SU-DHL-6 (cell line): ENCODE results near the gene LIX1L.

Source experiments
- H2AFZ ChIP-seq: fragments of 200-600 bp; sonication (generic); 2 replicates; pipeline ENCODE4 v1.6.1; 2014; ENCODE audit warnings: low read depth, mild to moderate bottlenecking, moderate library complexity, mixed read lengths, antibody characterized with exemption, low read length; ENCODE audit not compliant: severe bottlenecking
- H3F3A ChIP-seq: fragments of 200-600 bp; shearing (Covaris generic); 2 replicates; pipeline ENCODE4 v1.6.0; 2016; ENCODE audit warnings: antibody characterized with exemption, mild to moderate bottlenecking; ENCODE audit not compliant: insufficient read depth
- H3K27ac ChIP-seq: fragments of 200-600 bp; sonication (generic); 2 replicates; pipeline ENCODE4 v1.5.1; 2016; ENCODE audit warnings: low read depth, mild to moderate bottlenecking, low read length, moderate library complexity, mixed read lengths
- H3K27me3 ChIP-seq: fragments of 200-600 bp; sonication (generic), shearing (Covaris generic); 2 replicates; pipeline ENCODE4 v1.6.0; 2014; ENCODE audit warnings: mild to moderate bottlenecking, low read length
- H3K36me3 ChIP-seq: fragments of 200-600 bp; sonication (generic); 2 replicates; pipeline ENCODE4 v1.6.1; 2014; ENCODE audit warnings: mild to moderate bottlenecking, low read length, mixed read lengths
- H3K4me2 ChIP-seq: fragments of 300-600, 200-600 bp; shearing (Covaris generic), sonication (generic); 2 replicates; pipeline ENCODE4 v1.6.0; 2014; ENCODE audit warnings: low read length, low read depth, mild to moderate bottlenecking; ENCODE audit not compliant: poor library complexity, severe bottlenecking
- H3K4me3 ChIP-seq: fragments of 200-600 bp; sonication (generic); 2 replicates; pipeline ENCODE4 v1.5.1; 2014; ENCODE audit warnings: antibody characterized with exemption, low read length, mild to moderate bottlenecking, mixed read lengths; ENCODE audit not compliant: insufficient read depth, poor library complexity, severe bottlenecking
- H3K79me2 ChIP-seq: fragments of 200-600 bp; sonication (generic); 2 replicates; pipeline ENCODE4 v1.6.1; 2014; ENCODE audit warnings: mild to moderate bottlenecking, low read length, moderate library complexity; ENCODE audit not compliant: insufficient read depth
- H3K9ac ChIP-seq: fragments of 200-600 bp; sonication (generic); 2 replicates; pipeline ENCODE4 v1.7.0; 2014; ENCODE audit warnings: mild to moderate bottlenecking, low read length
- H3K9me2 ChIP-seq: fragments of 200-600 bp; sonication (generic); replicated peaks from 2 replicates; pipeline ENCODE4 v1.6.1; 2014; ENCODE audit warnings: low read length; ENCODE audit not compliant: insufficient read depth
- H3K9me3 ChIP-seq: fragments of 200-600 bp; sonication (generic); 2 replicates; pipeline ENCODE4 v1.6.1; 2014; ENCODE audit warnings: low read length, mixed read lengths; ENCODE audit not compliant: insufficient read depth
- H4K20me1 ChIP-seq: fragments of 200-600 bp; sonication (generic); 2 replicates; pipeline ENCODE4 v1.6.1; 2014; ENCODE audit warnings: low read depth, mild to moderate bottlenecking, antibody characterized with exemption, low read length, moderate library complexity, mixed read lengths
- EZH2phosphoT487 ChIP-seq: fragments of 200-600 bp; sonication (generic), shearing (Covaris generic); conservative IDR thresholded peaks from 2 replicates; pipeline ENCODE4 v1.6.1; 2018; ENCODE audit warnings: mild to moderate bottlenecking, antibody characterized with exemption, low read length, moderate library complexity, mixed read lengths
- TF ChIP-seq, protein P1 (sequence below): fragments of 200-600 bp; sonication (generic); IDR thresholded peaks from one replicate; pipeline ENCODE4 v1.5.1; 2017; ENCODE audit warnings: antibody characterized with exemption, mild to moderate bottlenecking, low read length, moderate library complexity; ENCODE audit not compliant: insufficient read depth, poor library complexity, severe bottlenecking

Gene LIX1L

DNA sequence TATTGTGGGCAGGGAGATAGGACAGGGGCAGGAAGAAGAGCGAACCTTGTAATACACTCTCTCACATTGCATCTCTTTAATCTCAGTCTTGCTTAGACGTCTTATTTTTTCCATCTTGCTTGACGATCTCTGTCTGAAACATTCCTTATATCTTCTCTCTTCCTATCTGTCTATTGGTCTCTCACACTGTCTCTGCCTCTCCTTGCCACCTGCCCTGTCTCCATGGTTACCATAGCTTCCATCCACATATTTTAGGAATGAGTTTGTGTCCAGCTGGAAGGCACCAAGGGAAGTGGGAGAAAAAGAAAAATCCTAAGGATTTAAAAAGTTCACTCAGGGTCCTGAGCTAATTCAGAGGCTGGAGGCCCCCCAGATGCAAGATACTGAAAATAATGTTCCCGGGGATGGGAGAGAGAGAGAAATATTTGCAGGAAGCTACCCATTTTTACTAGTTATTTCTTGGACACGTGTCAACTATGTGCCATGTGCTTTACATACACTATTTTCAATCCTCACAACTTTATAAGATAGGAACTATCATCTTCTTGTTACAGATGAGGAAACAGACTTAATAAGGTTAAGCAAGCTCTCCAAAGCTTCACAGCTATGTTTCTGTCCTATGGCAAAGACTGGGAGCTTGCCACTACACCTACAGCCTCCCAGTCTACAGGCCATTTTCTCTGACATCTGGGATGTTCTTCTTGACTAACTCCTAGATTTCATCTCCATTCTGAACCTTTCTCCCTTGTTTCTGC lies 5.6 kb upstream of the LIX1L start:
- Histone ChIP-seq H3K4me3 (peak overlapping the region; percentile 71), H3K36me3 (no peaks in the 10 kb centered on the region), H3K4me2 (peak overlapping the region; percentile 76), H3K9me3 (no peaks in the 10 kb centered on the region), H3K27ac (no peak overlapping the region), H3K27me3 (no peaks in the 10 kb centered on the region), H4K20me1 (no peaks in the 10 kb centered on the region), H3K9me2 (no peaks in the 10 kb centered on the region), H3K79me2 (no peaks in the 10 kb centered on the region), H3F3A (peaks cover 25% of the 10 kb centered on the region; the same call in 1 of the 2 replicates), H3K9ac (peak overlapping the region; percentile 65), H2AFZ (no peak overlapping the region)
- TF ChIP-seq, protein P1, sequence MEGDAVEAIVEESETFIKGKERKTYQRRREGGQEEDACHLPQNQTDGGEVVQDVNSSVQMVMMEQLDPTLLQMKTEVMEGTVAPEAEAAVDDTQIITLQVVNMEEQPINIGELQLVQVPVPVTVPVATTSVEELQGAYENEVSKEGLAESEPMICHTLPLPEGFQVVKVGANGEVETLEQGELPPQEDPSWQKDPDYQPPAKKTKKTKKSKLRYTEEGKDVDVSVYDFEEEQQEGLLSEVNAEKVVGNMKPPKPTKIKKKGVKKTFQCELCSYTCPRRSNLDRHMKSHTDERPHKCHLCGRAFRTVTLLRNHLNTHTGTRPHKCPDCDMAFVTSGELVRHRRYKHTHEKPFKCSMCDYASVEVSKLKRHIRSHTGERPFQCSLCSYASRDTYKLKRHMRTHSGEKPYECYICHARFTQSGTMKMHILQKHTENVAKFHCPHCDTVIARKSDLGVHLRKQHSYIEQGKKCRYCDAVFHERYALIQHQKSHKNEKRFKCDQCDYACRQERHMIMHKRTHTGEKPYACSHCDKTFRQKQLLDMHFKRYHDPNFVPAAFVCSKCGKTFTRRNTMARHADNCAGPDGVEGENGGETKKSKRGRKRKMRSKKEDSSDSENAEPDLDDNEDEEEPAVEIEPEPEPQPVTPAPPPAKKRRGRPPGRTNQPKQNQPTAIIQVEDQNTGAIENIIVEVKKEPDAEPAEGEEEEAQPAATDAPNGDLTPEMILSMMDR = no peak
- TF ChIP-seq EZH2phosphoT487 = no peak

DNA sequence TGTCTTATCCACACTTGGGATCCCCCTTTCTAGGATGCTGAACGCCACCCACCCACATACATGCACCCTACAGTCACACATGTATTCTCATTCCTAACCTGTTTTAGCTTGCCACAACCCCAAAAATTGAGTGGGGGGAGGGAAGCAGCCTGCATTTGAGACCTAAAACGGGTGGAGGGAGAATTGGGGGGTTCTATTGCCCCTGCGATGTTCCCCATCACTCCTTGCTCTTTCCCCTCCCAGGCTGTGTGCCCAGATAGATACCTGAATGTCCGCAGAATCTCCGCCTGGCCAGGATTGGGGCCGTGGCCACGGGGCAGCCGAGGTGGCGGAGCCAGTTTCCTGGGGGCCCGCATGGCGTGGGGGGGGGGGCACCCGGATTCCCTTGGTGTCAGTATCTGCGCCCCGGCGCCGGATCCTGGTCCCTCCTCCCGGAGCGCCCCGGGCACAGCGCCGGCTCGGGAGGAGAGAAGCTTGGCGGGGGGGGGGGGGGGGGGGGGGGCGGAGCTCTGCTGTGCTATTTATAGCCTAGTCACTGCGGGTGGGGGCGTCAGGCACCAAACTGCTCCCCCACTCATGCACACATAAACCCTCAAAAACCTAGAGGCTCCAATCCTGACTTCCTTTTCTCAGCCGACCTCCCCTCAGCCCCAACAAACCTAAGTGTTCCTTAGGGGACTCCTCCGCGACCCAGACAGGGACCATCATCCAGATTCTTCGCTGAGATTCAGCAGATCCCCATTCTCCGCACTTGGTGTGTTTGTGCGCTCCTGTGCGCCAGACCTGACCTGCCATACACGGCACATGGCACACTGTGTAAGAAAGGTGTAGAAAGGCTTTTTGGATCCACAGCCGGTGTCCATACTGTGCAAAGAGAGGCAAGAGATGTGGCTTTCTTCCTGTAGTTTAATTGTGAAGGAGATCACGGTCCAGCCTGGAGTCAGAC lies 4.6 kb upstream of the LIX1L start:
- H3K9ac ChIP-seq = peak overlapping the region; percentile 53; the same call in 1 of the 2 replicates
- no peaks in the 10 kb centered on the region for H3K9me3 ChIP-seq

DNA sequence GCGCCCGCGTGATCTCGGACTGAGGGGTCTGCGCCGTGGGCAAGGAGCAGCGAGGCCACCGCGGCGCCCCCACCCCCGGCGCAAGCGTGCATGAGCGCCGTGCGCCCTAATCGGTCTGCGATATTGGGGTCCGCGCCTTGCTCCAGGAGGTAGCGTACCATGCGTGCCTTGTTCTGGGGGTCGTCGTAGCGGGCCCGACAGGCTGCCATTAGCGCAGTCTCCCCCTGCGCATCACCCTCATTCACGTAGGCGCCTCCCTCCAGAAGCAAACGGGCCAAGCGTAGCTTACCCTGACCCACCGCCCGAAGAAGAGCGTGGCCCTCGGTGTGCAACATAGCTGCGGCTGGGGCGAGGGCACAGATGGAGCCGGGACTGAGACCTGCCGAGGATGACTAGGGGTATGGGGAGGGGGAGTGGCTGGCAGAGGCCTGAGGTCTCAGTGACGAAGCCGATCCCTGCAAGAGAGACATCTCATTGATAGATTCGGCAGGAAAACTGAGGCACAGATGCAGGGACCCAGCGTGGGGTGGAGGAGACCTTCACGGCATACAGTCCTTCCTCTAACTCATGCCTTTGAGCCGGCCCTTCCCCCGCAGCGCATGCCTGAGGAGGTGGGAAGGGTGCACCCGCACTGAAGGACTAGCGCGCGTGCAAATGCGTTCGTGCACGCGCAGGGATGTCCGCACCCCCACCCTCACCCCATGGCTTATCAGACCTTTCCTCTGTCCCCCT lies 3.8 kb upstream of the LIX1L start:
- H3K4me2 ChIP-seq = peak overlapping the region; percentile 71
- peak overlapping the region; percentile 58 for H3K4me3 ChIP-seq
- peak overlapping the region; percentile 53 for H3K9ac ChIP-seq
- H3K36me3 ChIP-seq = no peaks in the 10 kb centered on the region
- TF ChIP-seq, protein P1 = no peak
- TF ChIP-seq EZH2phosphoT487 = no peak
- no peak overlapping the region for H3K27ac ChIP-seq
- H3K9me2 ChIP-seq = no peaks in the 10 kb centered on the region
- peak overlapping the region; percentile 92 for H2AFZ ChIP-seq
- H3K79me2 ChIP-seq = no peaks in the 10 kb centered on the region
- H4K20me1 ChIP-seq = no peaks in the 10 kb centered on the region
- peaks cover 32% of the 10 kb centered on the region; the same call in 1 of the 2 replicates for H3F3A ChIP-seq
- H3K27me3 ChIP-seq = no peaks in the 10 kb centered on the region
- H3K9me3 ChIP-seq = no peaks in the 10 kb centered on the region

More for the DNA sequence above, 4.6 kb upstream of the LIX1L start:
- H3K4me2 ChIP-seq = peak overlapping the region; percentile 76
- H3K79me2 ChIP-seq = no peaks in the 10 kb centered on the region
- H3K27ac ChIP-seq = no peak overlapping the region
- H3K36me3 ChIP-seq = no peaks in the 10 kb centered on the region
- H3K27me3 ChIP-seq = no peaks in the 10 kb centered on the region
- H3F3A ChIP-seq = peaks cover 25% of the 10 kb centered on the region; the same call in 1 of the 2 replicates
- no peaks in the 10 kb centered on the region for H4K20me1 ChIP-seq
- H2AFZ ChIP-seq = no peak overlapping the region
- H3K9me2 ChIP-seq = no peaks in the 10 kb centered on the region
- peak overlapping the region; percentile 23 for H3K4me3 ChIP-seq
- TF ChIP-seq, protein P1 = no peak
- TF ChIP-seq EZH2phosphoT487 = no peak
